GM12874 (cell line): ENCODE results near the gene PTPRN2.

Experiments used
- CTCF ChIP-seq: IDR thresholded peaks from 2 replicates; pipeline ENCODE4 v1.5.1; 2011; ENCODE audit warnings: low read depth, mild to moderate bottlenecking, control low read depth, low read length, moderate library complexity; ENCODE audit not compliant: insufficient read depth

PTPRN2 gene

GRCh38 chr7:157615101-157615817 is 972.4 kb downstream of the PTPRN2 start:
- TF ChIP-seq CTCF = no peak

GRCh38 chr7:157614457-157615020 is 973.1 kb downstream of the PTPRN2 start:
- TF ChIP-seq CTCF = no peak

GRCh38 chr7:157613575-157614322 is 973.9 kb downstream of the PTPRN2 start:
- no peak for TF ChIP-seq CTCF

GRCh38 chr7:157612664-157613561 is 974.7 kb downstream of the PTPRN2 start:
- TF ChIP-seq CTCF = no peak

GRCh38 chr7:157612009-157612663 is 975.5 kb downstream of the PTPRN2 start:
- no peak for TF ChIP-seq CTCF

GRCh38 chr7:157611341-157611740 is 976.3 kb downstream of the PTPRN2 start:
- no peak for TF ChIP-seq CTCF
